Kasumi-1 (cell line): ENCODE data around the gene SUPT7L.
A peak's percentile ranks its signal among the peaks of the same experiment; 100 is the strongest.
"Not testable (repeated sequence)": the region's sequence is repeated elsewhere in the genome, so short reads cannot be mapped to it uniquely, and the experiment has no call there.

Experiments
- DNase-seq, 2 experiments: peaks; one replicate each; lab custom pipeline; 2025; lab: John Stamatoyannopoulos, UW

SUPT7L gene

DNA sequence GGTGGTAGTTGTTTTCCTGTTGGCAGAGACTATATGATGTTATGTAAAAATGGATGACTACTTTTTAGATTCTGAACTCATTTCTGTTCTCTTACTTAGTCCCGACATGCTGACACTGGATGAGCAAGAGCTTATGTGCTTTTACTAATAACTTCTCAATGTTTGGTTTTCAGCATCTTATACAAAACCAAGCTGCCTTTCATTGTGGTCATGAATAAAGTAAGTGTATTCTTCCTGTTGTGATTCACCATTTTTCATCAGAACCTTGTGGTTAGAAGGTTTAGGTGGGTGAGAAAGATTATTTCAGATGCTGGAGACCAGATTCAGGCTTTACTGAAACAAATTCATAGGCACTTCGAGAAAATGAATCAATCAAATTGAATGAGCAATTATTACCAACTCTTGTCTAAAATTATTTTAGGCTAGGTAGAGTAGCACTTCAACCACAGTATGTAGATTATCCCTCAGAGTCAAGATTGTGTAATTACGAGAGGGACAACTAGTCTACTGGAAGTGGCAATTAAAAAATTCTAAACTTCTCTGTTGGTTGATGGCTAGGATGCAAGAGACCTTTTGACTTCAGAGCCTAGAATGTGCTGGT, 25.3 kb downstream of the SUPT7L start:
- DNase-seq: no peak

DNA sequence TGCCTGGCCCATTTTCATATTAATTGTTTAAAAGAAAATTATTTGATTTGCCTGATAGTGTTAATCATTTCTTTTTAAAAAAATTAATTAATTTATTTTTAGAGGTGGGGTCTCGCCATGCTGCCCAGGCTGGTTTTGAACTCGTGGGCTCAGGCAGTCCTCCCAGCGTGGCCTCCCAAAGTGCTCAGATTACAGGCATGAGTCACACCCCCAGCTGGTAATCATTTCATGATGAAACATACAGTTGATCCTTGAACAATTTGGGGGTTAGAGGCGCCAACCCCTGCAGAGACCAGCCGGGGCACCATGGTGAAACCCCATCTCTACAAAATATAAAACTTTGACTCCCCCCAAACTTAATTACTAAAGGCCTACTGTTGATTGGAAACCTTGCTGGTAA, 26.6 kb downstream of the SUPT7L start:
- DNase-seq: no peak

DNA sequence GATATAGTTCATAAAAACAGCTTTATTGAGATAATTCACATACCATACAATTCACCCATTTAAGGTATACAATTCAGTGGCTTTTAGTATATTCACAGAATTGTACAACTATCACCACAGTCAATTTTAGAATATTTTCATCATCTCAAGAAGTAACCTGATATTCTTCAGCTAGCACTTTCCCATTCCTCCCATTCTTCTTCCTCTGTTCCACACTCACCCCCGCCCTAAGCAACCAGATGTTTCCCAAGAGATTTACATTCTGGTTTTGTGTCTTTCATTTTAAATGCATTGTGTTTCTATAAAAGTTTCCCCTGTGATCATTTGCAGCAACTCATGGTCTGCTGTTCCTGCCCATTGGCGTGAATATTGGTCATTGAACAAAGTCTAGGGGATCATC, 29.1 kb downstream of the SUPT7L start:
- DNase-seq: no peak

DNA sequence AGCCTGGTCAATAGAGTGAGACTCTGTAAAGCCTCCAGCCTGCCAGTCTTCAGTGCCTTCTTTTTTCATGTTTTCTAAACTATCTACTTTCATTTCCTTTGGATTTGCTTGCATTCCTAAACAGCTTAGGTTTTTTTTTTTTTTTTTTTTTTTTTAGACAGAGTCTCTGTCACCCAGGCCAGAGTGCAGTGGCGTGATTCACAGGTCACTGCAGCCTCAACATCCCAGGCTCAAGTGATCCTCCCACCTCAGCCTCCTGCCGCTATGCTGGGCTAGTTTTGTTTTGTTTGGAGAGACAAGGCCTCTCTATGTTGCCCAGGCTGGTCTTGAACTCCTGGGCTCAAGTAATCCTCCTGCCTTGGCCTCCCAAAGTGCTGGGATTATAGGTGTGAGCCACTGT, 33.2 kb downstream of the SUPT7L start:
- not testable (repeated sequence) for DNase-seq

DNA sequence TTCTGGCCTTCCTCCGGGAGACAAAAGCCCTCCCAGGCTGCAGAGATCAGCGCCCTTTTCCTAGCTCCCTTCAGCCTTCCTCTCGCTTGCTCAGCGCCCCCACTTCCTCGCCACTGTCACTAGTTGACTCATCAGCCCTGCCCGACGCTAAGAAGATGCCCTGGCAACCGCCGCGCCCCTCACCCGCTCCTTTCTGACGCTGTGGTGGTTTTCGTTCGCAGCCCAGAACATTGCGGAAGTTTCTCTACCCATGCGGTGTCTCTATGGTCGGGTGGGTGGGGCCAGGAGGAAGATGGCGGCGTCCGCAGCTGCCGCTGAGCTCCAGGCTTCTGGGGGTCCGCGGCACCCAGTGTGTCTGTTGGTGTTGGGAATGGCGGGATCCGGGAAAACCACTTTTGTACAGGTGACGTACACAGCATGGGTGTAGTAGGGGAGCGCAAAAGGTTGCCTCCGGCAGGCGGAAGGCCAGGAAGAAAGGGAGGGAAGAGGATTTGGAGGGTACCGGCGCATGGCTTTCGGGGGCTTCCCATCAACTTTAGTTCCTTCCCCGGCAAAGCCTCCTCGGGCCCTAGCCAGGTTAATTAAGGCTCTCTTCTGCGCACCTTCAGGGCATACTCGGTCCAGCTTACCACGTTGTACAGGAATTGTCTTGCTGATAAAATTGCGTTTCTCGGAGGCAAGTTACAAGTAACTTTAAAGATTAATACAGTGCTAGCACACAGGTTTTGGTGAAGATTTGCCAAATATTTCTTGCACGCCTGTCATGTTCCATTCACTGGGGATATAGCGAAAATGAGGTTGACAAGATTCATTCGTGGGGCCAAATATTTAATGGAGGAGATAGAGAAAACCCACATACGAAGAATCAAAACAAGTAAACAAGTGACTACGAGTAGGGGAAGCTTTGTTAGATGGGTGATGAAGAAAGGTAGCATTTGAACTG, 34.4 kb downstream of the SUPT7L start, which contains the start of the genes CCDC121 and GPN1:
Gene CCDC121, minus strand, starts transcription at position 246 of the 943 bp plus-strand sequence. CDS start 1,213 bp downstream, outside the sequence.
Gene GPN1, plus strand, starts transcription at position 284 of the 943 bp plus-strand sequence. Its CDS starts 9 bp downstream, at position 293.
- peak; percentile 97 to 98 for DNase-seq

DNA sequence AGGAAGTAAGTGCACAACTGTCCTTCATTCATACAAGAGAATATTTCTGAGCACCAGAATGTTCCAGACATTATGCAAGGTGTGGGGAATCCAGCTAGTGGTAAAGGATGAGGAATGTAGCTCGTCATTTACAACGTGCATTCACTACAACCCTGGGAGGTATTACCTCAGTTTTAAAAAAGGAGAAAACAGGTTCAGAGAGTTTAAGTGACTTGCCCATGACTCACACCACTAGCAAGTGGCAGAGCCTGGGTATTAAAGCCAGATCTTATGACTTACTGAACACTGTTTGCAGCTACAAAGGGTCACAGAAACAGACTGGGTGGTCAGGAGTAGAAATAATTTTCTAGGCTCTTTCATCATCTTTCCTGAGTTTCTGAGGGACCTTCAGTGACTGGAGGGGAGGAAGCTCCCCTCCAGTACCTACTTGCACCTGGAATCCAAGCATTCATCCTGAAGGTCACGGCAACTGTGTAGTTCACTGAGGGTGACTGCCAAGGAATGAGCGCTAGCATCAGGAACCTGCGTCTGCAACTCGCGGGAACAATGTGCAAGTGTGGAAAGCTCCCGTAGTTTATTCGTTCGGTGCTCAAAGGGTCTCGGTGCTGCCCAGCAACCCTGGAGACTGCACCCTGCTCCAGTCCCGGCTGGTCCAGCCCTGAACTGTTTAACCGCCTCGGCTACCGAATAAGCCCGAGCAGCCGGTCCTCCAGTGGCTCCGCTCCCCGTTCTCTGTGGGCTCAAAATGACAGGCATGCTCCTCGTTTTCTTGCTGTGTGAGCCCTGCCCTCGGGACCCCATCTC, 35.2 kb downstream of the SUPT7L start:
- DNase-seq: peak in 1 of 2 experiments; percentile 37

DNA sequence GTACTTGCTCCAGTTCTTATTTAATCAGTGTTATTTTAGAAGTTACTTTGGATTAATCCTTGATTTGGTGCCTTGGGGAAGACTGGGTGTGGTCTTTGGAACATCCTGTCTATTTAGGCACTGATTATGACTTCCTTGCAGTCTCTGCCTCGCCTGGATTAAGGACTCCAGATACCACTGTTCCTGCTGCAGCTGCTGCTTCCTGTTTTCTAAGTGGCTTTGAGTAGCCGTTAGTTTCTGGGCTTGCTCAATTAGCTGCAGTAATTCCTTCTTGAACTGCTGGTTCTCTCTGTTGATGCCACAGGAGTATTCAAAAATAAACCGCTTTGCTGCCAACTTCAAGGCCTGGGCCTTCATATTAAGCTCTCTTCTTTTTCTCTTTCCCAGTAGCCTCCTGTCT, 36.5 kb downstream of the SUPT7L start:
- DNase-seq: peak; percentile 67 to 76

DNA sequence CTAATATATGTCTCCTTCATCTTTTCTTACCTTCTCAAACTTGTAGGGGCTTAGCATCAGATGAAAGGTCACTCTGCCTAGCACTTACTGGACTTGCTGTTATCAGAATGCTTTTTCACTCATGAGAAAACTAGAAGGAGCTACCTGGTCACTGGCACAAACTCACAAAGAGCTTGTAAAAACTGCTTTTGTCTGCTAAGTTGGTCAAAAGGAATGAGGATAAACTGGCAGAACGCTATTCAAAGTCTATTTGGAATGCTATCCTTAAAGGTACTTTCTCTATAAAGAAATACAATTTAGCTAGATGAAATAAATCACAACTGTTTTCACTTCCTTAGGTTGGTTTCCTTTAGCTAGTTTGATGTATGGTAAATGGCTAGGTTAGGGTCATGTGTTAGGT, 37.1 kb downstream of the SUPT7L start:
- DNase-seq: not testable (repeated sequence)

DNA sequence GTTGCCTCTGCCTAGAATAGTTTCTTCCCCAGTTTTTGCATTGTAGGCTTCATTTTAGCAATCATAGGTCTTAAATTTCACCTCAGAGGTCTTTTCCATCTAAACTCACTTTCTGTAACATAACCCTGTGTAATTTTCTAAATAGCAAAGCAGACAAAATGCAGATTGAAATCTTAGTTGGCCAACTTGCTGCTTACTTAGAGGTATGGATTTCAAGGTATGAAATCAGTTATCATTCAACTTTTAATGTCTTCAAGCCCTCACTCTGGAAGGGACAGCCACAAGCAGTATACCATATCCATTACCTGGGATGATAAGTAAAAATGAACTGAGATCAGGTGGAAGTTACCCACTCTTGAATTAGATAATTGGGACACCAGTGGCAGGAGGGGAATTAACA, 38.5 kb downstream of the SUPT7L start:
- DNase-seq: no peak

DNA sequence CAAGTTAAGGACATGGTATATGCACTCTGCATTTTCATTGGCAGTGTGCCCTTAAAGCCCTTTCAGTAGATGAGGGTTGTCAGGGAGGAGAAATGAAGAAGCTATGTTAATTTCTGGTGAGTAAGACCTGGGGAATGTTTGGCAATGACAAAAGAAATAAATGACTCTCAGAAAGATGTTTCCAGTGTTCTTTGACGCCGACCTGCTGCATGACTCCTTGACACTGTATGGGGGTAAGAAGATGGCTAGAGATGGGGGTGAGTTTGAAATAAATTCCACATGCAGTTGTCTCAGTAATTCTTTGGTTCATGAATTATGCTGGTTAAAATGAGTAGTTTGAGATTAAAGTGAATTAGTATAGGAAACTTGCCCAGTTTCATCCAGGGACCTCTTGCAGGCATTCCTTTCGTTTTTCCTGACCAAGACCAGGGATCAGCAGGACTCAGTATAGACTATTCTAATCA, 40.5 kb downstream of the SUPT7L start:
- no peak for DNase-seq

DNA sequence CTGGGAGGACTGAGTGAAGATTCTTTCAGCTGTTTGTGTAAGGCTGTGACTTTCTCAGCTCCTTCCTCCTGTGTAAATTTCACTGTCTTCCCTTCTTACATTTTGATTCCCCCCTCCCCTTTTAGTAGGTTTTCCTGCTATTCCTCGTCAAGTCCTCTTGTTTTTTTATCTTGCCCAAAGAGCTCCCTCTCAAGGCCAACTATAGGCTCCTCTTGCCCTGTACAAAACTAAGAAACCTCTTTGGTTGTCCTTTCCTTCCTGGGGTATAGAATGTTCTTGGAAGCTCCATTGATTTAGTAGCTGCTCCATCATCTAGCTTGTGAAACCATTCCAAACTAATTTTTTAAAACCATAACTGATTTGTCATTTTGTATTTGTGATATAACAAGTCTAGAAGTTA, 41.9 kb downstream of the SUPT7L start:
- DNase-seq: peak in 1 of 2 experiments; percentile 70

DNA sequence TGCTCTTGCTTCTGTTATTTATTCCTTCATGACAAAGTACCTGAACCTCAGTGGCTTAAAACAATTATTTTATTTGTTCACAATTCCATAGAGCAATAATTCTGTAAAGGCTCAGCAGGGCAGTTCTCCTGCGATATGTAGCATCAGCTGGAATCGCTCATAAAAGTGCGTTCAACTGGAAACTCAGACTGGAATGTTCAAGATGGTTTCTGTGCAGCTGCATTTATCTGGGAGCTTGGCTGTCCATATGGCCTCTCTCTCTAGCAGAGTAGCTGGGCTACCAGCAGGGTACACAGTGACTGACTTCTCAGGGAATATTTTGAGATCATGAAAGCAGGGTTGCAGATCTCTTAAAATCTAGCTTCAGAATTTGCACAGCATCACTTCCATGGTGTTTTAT, 48.1 kb downstream of the SUPT7L start:
- DNase-seq: no peak

DNA sequence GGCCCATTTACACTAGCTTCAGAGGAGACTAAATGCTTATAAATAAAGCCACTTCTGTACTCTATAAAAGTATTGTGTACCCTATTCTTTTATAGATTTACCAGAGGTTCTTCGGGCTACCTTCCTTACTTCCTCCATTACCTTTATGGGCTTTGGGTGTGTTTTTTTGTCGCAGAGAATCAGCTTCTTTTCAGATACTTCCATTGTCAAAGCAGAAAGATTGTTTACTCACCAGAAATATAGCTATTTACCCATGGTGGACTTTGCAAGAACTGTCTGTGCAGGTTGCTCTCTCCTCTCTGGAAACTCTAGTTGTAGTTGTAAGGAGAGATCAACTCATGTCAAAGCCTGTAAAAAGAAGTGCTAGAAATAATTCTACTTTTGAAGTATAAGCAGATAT, 49.4 kb downstream of the SUPT7L start:
- no peak for DNase-seq

DNA sequence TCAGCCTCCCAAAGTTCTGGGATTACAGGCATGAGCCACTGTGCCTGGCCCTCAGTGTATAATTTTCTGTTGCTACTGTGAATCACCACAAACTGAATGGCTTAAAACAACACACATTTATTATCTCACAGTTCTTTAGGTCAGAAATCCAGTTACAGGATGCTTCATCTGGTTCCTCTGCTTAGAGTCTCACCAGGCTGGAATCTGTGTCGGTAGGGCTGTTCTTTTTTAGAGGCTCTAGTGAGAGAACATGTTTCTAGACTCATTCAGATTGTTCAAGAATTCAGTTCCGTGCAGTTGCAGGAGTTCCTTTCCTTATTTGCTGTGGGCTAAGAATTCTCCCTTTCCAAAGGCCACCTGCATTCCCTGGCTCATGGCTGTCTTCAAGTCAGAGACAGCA, 56.8 kb downstream of the SUPT7L start:
- no peak for DNase-seq
